Measurements from ENCODE around the gene APOD.

The APOD gene

DNA sequence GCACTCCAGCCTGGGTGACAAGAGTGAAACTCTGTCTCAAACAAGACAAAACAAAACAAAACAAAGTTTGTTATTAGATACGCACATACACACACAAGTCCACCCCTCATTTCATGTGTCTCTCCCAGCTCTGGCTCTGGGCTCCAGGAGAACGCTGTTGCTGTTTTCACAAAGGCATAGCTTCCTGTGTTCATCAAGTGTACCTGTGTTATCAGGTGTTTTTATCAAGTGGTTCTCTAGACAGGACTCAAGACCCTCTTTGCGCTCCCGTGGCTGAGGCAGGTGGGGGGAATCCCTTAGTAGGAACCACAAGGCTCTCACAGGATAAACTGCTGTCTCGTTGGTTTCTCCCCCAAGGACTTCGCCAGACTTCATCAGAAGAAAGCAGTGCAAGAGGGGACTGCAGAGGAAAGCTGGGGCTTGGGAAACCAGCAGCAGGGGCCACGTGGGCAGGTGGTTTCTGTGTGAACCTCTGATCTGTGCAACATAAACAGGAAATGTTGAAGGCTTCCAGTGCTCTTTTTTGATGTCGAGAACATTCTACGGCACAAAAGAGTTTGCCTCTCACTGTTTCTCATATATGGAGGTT lies 33.7 kb downstream of the APOD start:
- TF ChIP-seq, protein P1, sequence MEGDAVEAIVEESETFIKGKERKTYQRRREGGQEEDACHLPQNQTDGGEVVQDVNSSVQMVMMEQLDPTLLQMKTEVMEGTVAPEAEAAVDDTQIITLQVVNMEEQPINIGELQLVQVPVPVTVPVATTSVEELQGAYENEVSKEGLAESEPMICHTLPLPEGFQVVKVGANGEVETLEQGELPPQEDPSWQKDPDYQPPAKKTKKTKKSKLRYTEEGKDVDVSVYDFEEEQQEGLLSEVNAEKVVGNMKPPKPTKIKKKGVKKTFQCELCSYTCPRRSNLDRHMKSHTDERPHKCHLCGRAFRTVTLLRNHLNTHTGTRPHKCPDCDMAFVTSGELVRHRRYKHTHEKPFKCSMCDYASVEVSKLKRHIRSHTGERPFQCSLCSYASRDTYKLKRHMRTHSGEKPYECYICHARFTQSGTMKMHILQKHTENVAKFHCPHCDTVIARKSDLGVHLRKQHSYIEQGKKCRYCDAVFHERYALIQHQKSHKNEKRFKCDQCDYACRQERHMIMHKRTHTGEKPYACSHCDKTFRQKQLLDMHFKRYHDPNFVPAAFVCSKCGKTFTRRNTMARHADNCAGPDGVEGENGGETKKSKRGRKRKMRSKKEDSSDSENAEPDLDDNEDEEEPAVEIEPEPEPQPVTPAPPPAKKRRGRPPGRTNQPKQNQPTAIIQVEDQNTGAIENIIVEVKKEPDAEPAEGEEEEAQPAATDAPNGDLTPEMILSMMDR (conservative IDR thresholded peaks at IDR 0.05): no peak
- no peak for TF ChIP-seq ZFX (IDR thresholded peaks at IDR 0.05)
- no peak overlapping the region for H3K27ac ChIP-seq

- no peak for TF ChIP-seq ZFX (IDR thresholded peaks at IDR 0.05)
- TF ChIP-seq, protein P1 (conservative IDR thresholded peaks at IDR 0.05): no peak
- H3K27ac ChIP-seq: no peak overlapping the region
Measured at GRCh38 chr3:195548987-195549386, 34.8 kb downstream of the APOD start.

GRCh38 chr3:195548501-195548900 lies 35.2 kb downstream of the APOD start:
- H3K27ac ChIP-seq: no peak overlapping the region
- TF ChIP-seq, protein P1 (conservative IDR thresholded peaks at IDR 0.05): no peak
- no peak for TF ChIP-seq ZFX (IDR thresholded peaks at IDR 0.05)

DNA sequence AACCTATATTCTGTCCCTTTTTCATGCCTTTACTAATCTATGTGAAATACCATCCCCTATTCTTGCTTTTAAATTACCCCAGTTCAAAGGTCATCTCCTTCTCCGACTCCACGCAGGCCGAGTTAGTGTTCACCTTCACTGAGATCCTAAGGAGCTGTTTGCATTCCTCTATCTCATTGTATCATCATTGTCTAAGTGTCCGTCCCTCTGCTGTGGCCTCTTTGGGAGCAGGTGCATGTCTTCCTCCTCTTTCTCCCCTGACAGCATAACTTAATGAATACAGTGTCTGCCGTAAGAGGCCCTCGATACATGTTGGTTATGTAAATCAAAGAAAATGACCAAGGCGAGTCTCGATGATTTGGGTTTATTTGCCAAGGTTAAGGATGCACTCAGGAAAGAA lies 35.7 kb downstream of the APOD start:
- TF ChIP-seq ZFX (IDR thresholded peaks at IDR 0.05): no peak
- TF ChIP-seq, protein P1 (conservative IDR thresholded peaks at IDR 0.05): no peak
- no peak overlapping the region for H3K27ac ChIP-seq

GRCh38 chr3:195546130-195546560 lies 37.6 kb downstream of the APOD start:
- no peak overlapping the region for H3K27ac ChIP-seq
- TF ChIP-seq, protein P1 (conservative IDR thresholded peaks at IDR 0.05): no peak
- no peak for TF ChIP-seq ZFX (IDR thresholded peaks at IDR 0.05)

DNA sequence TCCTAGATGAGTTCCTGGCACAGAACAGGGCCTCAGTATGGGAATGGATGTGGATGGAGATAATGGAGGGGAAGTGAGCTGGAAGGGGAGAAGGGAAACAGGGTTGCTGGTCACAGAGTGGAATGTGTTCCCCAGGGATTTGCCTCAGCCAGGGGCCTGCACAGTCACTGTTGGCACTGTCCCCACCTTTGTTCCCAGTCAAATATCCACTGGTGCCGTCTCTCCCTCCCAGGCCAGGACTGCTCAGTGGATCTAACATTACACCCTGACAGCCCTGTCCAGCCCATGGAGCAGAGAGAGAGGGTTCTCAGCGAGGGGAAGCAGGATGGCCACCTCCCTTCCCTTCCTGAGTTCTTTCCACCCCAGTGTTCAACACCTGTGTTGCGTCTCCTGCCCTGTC lies 39.1 kb downstream of the APOD start:
- no peak for TF ChIP-seq ZFX (IDR thresholded peaks at IDR 0.05)
- TF ChIP-seq, protein P1 (conservative IDR thresholded peaks at IDR 0.05): no peak
- H3K27ac ChIP-seq: no peak overlapping the region

- no peak overlapping the region for H3K27ac ChIP-seq
- TF ChIP-seq, protein P1 (conservative IDR thresholded peaks at IDR 0.05): no peak
- TF ChIP-seq ZFX (IDR thresholded peaks at IDR 0.05): no peak
Measured at GRCh38 chr3:195544230-195544536, 39.6 kb downstream of the APOD start.

All from C4-2B (cell line).